ENCODE measurements around the gene KIF5A.
"Not testable (repeated sequence)": the region's sequence is repeated elsewhere in the genome, so short reads cannot be mapped to it uniquely, and the experiment has no call there.

The KIF5A gene

DNA sequence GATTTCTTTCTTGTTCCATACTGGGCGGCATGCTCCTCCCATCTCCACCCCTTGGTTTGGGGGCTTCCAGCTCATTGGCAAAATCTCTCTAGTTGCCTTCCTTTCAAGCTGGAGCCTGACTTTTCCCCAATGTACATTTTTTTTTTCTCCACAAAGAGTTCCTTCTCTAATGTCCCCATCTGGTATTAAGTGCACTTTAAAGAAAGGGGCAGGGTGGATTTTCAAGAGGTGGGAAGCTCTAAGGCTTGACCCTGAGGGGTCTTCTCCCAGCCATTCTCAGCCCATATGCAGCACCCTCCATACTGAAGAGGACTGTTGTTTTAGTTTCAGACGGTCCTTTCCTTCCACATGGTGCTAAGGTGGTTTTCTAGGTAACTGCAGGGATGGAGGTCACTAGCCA, 35.3 kb downstream of the KIF5A start:
- no peak overlapping the region for H3K27ac ChIP-seq
- TF ChIP-seq, protein P1, sequence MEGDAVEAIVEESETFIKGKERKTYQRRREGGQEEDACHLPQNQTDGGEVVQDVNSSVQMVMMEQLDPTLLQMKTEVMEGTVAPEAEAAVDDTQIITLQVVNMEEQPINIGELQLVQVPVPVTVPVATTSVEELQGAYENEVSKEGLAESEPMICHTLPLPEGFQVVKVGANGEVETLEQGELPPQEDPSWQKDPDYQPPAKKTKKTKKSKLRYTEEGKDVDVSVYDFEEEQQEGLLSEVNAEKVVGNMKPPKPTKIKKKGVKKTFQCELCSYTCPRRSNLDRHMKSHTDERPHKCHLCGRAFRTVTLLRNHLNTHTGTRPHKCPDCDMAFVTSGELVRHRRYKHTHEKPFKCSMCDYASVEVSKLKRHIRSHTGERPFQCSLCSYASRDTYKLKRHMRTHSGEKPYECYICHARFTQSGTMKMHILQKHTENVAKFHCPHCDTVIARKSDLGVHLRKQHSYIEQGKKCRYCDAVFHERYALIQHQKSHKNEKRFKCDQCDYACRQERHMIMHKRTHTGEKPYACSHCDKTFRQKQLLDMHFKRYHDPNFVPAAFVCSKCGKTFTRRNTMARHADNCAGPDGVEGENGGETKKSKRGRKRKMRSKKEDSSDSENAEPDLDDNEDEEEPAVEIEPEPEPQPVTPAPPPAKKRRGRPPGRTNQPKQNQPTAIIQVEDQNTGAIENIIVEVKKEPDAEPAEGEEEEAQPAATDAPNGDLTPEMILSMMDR (conservative IDR thresholded peaks at IDR 0.05) = no peak
- no peak for TF ChIP-seq ZFX (IDR thresholded peaks at IDR 0.05)

DNA sequence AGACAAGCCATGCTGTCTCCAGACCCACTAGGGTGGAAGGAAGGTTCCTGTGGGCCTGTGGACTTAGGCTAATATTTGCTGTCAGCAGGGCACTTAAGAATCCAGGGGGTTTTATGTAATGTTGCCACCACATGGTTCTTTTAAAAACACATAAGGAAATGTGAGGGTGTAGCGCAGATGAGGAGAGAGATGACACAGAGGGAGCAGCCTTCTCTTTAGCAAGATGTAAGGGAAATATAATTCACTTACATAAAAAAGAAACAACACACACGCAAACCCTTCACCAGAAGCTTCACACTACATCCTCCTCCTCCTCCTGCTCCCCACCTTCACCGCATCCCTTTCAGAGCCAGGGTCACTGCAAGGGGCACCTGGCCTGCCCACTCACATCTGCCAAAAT, 36.3 kb downstream of the KIF5A start:
- no peak for TF ChIP-seq ZFX (IDR thresholded peaks at IDR 0.05)
- TF ChIP-seq, protein P1 (conservative IDR thresholded peaks at IDR 0.05) = no peak
- H3K27ac ChIP-seq = no peak overlapping the region

- no peak overlapping the region for H3K27ac ChIP-seq
- no peak for TF ChIP-seq ZFX (IDR thresholded peaks at IDR 0.05)
- TF ChIP-seq, protein P1 (conservative IDR thresholded peaks at IDR 0.05) = no peak
Measured at GRCh38 chr12:57586832-57587429, 37.1 kb downstream of the KIF5A start.

GRCh38 chr12:57588951-57589610, 39.2 kb downstream of the KIF5A start:
- not testable (repeated sequence) for H3K27ac ChIP-seq

DNA sequence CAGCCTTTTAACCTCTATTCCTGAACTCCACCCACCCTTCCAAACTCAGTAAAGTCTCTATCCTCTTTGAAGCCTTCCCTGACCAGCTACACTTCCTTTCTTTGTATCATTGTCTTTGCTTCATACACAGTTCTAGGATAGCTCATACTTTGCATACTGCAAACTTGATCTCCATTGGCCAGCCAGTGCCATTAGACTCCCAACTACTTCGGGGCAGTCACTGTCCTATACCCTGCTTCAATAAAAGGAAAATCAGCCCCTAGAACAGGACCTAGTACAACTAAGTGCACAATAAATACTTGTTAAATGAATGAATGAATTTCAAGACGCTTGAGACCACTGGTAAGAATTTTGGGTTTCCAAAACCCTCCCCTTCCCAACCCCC, 40.6 kb downstream of the KIF5A start:
- no peak for TF ChIP-seq ZFX (IDR thresholded peaks at IDR 0.05)
- TF ChIP-seq, protein P1 (conservative IDR thresholded peaks at IDR 0.05) = no peak
- peak overlapping the region; percentile 77 for H3K27ac ChIP-seq

- peak within 1 kb of the TSS; percentile 77 for H3K27ac ChIP-seq
- TF ChIP-seq ZFX (IDR thresholded peaks at IDR 0.05) = no peak
- TF ChIP-seq, protein P1 (conservative IDR thresholded peaks at IDR 0.05) = no peak
Measured at GRCh38 chr12:57590864-57591781, 41.3 kb downstream of the KIF5A start, which contains the start of gene PIP4K2C. TSS of gene PIP4K2C (plus strand) at chr12:57591192. CDS start at chr12:57591290, 98 bp downstream.

DNA sequence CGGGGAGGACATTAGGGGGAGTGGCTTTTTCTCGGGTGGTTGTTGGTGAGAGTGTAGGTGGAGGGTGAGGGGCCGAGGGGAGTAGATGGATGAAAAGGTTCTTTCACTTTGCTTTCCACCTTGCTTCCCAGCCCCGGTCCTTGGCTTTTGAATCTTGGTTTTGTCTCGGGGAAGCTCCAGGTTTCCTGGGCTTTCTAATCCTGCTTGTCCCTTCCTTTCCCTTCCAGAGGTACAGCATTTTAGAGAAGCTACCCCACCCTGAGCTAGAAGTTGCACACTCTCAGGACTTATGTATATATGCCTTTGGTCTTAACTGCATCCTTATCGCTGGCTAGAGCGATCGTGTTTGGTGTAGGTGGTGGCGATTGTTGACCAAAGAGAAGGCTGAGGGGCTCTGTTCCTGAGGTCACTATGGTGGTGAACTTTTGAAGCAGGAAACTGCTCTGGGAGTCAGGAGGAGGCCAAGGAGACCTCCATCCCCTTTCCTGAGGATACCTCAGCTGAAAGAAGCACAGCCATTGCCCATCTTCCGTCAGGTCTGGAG, 42.0 kb downstream of the KIF5A start:
- peak overlapping the region; percentile 77 for H3K27ac ChIP-seq
- no peak for TF ChIP-seq ZFX (IDR thresholded peaks at IDR 0.05)
- TF ChIP-seq, protein P1 (conservative IDR thresholded peaks at IDR 0.05) = no peak

Measured in C4-2B (cell line).